GM19467 (cell line): ENCODE results near the gene ECI2.
A peak's percentile ranks its signal among the peaks of the same experiment; 100 is the strongest.

ENCODE experiments used
- ATAC-seq: cut with Tn5 transposase; IDR thresholded peaks from one replicate; pipeline ENCODE4 v1.9.1; 2021; ENCODE audit warnings: mild to moderate bottlenecking, moderate library complexity; ENCODE audit not compliant: unreplicated experiment

Gene ECI2

GRCh38 chr6:4134841-4135664 lies at the start of gene ECI2:
Gene ECI2 (minus strand): TSS chr6:4135575. CDS start chr6:4135560, 15 bp downstream.
- ATAC-seq: peak; percentile 45

GRCh38 chr6:4180652-4181255 lies 45.4 kb upstream of the ECI2 start:
- ATAC-seq: no peak

GRCh38 chr6:4179960-4180651 lies 44.7 kb upstream of the ECI2 start:
- ATAC-seq: no peak

GRCh38 chr6:4178737-4179333 lies 43.5 kb upstream of the ECI2 start:
- ATAC-seq: no peak

GRCh38 chr6:4176907-4177306 lies 41.5 kb upstream of the ECI2 start:
- no peak for ATAC-seq

GRCh38 chr6:4174042-4174441 lies 38.7 kb upstream of the ECI2 start:
- no peak for ATAC-seq

GRCh38 chr6:4172368-4172767 lies 37.0 kb upstream of the ECI2 start:
- ATAC-seq: no peak

- ATAC-seq: no peak
These were observed 34.9 kb upstream of the ECI2 start for GRCh38 chr6:4170297-4170696.

GRCh38 chr6:4169028-4169789 lies 33.8 kb upstream of the ECI2 start:
- ATAC-seq: no peak

GRCh38 chr6:4167833-4168232 lies 32.5 kb upstream of the ECI2 start:
- no peak for ATAC-seq

- no peak for ATAC-seq
These were observed 31.7 kb upstream of the ECI2 start for GRCh38 chr6:4167123-4167522.

- no peak for ATAC-seq
These were observed 29.1 kb upstream of the ECI2 start for GRCh38 chr6:4164456-4164855.

GRCh38 chr6:4164117-4164442 lies 28.7 kb upstream of the ECI2 start:
- no peak for ATAC-seq

- no peak for ATAC-seq
These were observed 28.2 kb upstream of the ECI2 start for GRCh38 chr6:4163408-4164116.

- ATAC-seq: no peak
These were observed 27.0 kb upstream of the ECI2 start for GRCh38 chr6:4162370-4162769.

GRCh38 chr6:4159491-4159890 lies 24.1 kb upstream of the ECI2 start:
- ATAC-seq: no peak

GRCh38 chr6:4157506-4157905 lies 22.1 kb upstream of the ECI2 start:
- ATAC-seq: no peak

GRCh38 chr6:4155848-4156466 lies 20.6 kb upstream of the ECI2 start:
- peak; percentile 84 for ATAC-seq

- ATAC-seq: no peak
These were observed 18.2 kb upstream of the ECI2 start for GRCh38 chr6:4153514-4153985.

- no peak for ATAC-seq
These were observed 9.7 kb upstream of the ECI2 start for GRCh38 chr6:4145083-4145482.
